GM12892 (cell line): Measurements from ENCODE around the gene KIF11.
"Not testable (repeated sequence)": the region's sequence is repeated elsewhere in the genome, so short reads cannot be mapped to it uniquely, and the experiment has no call there.

ENCODE experiments used
- POLR2A ChIP-seq: IDR thresholded peaks from 2 replicates; pipeline ENCODE4 v1.6.1; 2011; ENCODE audit warnings: low read depth, low read length, control low read depth
- POLR2AphosphoS5 ChIP-seq: IDR thresholded peaks from 2 replicates; pipeline ENCODE4 v1.6.1; 2011; ENCODE audit warnings: low read depth, low read length, control low read depth
- TAF1 ChIP-seq: IDR thresholded peaks from 2 replicates; pipeline ENCODE4 v1.6.1; 2011; ENCODE audit warnings: low read depth, mild to moderate bottlenecking, control low read depth, low read length, borderline replicate concordance

DNA sequence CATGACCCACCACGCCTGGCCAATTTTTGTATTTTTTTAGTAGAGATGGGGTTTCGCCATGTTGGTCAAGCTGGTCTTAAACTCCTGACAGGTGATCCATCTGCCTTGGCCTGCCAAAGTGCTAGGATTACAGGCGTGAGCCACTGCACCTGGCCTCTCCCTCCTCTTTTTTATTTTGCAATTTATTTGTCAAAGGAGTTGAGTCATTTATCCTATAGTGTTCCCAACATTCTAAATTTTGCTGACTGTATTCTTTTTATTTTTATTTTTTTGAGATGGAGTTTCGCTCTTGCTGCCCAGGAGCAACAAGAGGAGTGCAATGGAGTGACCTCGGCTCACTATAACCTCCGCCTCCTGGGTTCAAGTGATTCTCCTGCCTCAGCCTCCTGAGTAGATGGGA, 10.6 kb upstream of the KIF11 start:
- TF ChIP-seq POLR2A, POLR2AphosphoS5, TAF1: not testable (repeated sequence)
